B cell (primary cell): ENCODE measurements around the gene ZNF223.

Source experiments
- EZH2 ChIP-seq: IDR thresholded peaks from 2 replicates; pipeline ENCODE4 v1.6.1; 2012; ENCODE audit warnings: borderline replicate concordance, low read depth, mild to moderate bottlenecking, moderate library complexity, low read length; ENCODE audit not compliant: insufficient read depth, poor library complexity, severe bottlenecking
- TF ChIP-seq, protein P1 (sequence below): fragments of 200-600 bp; IDR thresholded peaks from one replicate; pipeline ENCODE4 v1.8.0; 2022; ENCODE audit warnings: antibody characterized with exemption, mild to moderate bottlenecking

DNA sequence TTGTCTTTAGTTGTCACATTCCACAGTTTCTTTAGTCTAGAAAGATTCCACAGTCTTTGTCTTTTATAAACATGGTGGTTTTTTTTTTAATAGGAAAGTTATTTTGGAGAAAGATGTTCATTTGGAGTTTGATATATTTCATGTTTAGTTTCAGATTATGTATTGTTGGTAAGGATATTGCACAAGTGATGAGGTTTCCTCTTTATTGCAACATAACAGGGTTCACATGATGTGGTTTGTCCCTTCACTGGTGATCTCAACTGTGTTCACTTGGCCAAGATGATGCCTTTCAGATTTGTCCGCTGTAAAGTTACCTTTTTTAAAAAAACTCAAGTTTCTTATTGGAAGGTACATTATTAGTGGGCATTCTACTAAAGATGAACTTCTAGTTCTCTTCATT lies 45.9 kb upstream of the ZNF223 start:
- TF ChIP-seq EZH2, result no peak
- TF ChIP-seq, protein P1, sequence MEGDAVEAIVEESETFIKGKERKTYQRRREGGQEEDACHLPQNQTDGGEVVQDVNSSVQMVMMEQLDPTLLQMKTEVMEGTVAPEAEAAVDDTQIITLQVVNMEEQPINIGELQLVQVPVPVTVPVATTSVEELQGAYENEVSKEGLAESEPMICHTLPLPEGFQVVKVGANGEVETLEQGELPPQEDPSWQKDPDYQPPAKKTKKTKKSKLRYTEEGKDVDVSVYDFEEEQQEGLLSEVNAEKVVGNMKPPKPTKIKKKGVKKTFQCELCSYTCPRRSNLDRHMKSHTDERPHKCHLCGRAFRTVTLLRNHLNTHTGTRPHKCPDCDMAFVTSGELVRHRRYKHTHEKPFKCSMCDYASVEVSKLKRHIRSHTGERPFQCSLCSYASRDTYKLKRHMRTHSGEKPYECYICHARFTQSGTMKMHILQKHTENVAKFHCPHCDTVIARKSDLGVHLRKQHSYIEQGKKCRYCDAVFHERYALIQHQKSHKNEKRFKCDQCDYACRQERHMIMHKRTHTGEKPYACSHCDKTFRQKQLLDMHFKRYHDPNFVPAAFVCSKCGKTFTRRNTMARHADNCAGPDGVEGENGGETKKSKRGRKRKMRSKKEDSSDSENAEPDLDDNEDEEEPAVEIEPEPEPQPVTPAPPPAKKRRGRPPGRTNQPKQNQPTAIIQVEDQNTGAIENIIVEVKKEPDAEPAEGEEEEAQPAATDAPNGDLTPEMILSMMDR, result no peak
